Medulla oblongata (tissue), 1 donor: ENCODE measurements around the gene KLHL13.

Source experiments
- DNase-seq: peaks from one replicate; pipeline ENCODE4 v3.0.0-alpha.2; 2015; ENCODE audit errors: extremely low spot score

KLHL13 gene

GRCh38 chrX:117860517-117860916 is 256.1 kb downstream of the KLHL13 start:
- DNase-seq, result no peak

- DNase-seq, result no peak
Measured at GRCh38 chrX:117854806-117855205, 261.8 kb downstream of the KLHL13 start.

GRCh38 chrX:117851025-117851424 is 265.6 kb downstream of the KLHL13 start:
- no peak for DNase-seq
